ENCODE measurements around the gene ACER3.
A peak's percentile ranks its signal among the peaks of the same experiment; 100 is the strongest.
"Not testable (repeated sequence)": the region's sequence is repeated elsewhere in the genome, so short reads cannot be mapped to it uniquely, and the experiment has no call there.

ACER3 gene

DNA sequence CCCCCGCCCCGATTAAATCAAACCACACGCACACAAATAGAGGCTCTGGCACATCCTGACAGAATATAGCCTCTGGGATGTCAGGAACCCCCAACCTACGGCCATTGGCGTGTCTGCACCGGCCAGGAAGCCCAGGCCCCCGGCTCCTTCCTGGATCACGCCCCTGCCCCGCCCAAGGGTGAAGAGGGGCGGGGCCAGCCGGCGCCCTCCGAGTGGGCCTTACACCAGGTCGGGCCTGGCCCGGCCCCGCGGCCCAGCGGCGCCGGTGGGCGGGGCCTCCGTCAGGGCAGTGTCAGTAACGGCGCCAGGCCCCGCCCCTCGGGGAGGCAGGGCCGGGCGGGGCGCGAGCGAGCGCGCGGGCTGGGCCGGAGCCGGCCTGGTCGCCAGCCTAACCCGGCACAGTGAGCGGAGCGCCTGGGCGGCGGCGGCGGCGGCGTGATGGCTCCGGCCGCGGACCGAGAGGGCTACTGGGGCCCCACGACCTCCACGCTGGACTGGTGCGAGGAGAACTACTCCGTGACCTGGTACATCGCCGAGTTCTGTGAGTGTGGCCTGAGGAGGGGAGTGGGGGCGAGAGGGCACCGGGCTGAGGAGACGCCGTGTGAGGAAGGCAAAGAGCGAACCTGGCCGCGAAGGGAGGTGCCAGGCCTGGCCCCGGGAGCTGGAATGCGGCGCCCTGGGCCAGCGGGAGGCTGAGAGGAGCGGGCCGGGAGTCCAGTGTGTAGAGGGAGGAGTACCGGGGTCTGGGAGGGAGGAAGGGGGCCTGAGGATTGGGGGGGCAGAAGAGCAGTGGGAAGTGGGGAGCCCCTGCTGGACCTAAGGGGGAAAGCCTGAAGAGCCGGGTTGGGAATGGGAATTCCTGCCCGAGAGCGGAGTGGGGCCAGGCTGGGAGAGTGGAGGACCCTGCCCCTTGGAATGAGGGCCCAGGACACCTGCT is at the start of gene ACER3:
Gene ACER3 (plus strand): TSS at position 380 of the 937 bp plus-strand sequence. CDS start 59 bp downstream, at position 439.
- peak; percentile 41 to 95 for DNase-seq

DNA sequence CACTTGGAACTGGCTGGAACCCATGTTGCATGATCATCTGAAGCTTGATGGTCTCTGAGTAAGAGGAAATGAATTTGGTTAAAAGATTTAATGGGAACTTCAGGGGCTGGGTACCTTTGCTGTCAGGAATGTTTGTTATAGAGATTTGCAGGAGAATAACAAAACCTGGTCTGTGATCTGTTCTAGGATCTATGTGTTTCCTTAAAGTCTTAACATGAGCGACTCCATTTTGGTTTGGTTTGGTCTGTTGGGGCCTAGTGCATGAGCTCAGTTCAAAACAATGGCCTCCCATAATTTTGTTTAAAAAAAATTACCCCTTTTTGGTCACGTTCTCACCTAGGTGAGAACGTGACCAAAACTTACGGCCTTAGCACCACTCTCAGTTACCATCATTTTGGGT is 49.5 kb upstream of the ACER3 start:
- no peak for DNase-seq

DNA sequence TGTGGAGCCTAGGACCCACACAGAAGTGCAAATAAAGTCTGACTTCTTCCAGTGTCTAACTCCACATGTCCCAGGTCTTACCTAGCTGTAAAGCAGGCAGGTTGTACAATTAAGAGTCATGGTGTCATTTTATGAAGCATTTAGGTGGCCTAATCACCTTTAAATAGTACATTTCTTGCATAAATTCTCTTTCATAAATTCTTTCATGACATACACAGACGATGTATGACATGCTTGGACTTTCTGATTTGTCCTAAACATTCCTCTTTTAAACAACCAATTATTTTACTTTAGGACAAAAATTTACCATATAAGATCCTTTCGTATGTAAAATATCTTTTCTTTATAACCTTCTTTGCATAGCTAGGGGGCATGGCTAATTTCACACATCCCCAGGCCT is 46.3 kb upstream of the ACER3 start:
- DNase-seq: no peak

DNA sequence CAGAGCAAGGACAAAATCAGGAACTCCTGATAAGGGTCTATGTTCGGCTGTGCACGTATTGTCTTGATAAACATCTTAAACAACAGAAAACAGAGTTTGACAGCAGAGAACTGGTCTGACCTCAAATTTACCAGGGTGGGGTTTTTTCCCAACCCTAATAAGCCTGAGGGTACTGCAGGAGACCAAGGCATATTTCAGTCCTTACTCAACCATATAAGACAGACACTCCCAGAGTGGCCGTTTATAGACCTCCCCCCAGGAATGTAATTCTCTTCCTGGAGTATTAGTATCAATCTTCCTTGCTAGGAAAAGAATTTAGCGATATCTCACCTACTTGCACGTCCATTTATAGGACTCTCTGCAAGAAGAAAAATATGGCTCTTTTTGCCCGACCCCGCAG is 45.0 kb upstream of the ACER3 start:
- not testable (repeated sequence) for DNase-seq

DNA sequence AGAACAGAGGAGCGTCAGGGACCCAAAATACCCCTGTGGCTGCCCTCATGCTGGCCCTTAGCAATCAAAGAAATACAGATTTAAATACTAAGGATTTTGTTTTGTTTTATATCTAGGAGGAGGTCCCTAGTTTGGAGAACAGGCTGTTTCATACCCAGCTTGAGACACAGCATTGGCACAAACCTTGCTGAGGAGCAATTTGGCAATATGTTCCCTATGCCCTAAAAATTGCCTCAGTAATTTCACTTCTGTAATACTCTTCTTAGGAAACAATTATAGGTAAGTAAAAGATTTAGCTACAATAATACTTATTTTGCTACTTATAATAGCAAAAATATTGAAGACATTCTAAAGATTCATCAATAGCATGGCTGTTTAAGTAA is 40.5 kb upstream of the ACER3 start:
- DNase-seq: no peak

DNA sequence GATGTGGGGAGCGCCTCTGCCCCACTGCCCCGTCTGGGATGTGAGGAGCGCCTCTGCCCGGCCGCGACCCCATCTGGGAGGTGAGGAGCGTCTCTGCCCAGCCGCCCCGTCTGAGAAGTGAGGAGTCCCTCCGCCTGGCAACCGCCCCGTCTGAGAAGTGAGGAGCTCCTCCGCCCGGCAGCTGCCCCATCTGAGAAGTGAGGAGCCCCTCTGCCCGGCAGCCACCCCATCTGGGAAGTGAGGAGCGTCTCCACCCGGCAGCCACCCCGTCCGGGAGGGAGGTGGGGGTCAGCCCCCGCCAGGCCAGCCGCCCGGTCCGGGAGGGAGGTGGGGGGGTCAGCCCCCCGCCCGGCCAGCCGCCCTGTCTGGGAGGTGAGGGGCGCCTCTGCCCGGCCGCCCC is 39.3 kb upstream of the ACER3 start:
- not testable (repeated sequence) for DNase-seq

DNA sequence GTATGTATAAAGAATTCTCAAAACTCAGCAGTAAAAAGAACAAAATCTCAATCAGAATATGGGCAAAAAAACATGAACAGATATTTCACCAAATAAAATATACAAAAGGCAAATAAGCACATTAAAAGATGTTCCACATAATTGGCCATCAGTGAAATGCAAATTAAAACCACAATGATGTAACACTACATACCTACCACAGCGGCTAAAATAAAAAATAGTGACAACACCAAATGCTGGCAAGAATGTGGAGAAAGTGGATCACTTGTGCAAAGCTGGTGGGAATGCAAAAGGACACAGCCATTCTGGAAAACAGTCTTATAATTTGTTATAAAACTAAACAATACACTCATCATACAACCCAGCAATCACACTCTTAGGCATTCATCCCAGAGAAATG is 38.3 kb upstream of the ACER3 start:
- no peak for DNase-seq

DNA sequence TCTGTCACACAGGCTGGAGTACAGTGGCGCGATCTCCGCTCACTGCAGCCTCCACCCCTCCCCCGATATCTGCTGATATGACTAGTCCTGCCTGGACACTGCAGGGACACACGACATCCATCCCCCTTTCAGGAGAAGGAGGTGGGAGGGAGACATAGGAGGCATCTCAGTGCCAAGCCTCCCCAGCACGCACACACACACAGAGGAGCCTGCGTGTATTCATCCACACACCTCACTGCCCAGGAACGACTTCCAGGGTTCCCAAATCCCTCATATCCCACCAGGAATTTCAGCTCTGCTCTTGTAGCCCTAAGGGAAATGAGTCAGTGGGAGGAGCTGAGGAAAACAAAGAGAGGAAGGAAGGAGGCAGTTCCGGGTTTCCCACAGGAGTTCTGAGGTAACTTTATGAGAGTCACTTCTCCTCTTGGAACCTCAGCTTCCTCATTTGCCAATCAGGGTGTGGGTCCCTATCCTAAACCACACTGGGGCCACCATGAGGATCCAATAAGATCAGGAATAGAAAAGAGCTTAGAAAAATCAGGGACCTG is 37.2 kb upstream of the ACER3 start:
- DNase-seq: no peak

DNA sequence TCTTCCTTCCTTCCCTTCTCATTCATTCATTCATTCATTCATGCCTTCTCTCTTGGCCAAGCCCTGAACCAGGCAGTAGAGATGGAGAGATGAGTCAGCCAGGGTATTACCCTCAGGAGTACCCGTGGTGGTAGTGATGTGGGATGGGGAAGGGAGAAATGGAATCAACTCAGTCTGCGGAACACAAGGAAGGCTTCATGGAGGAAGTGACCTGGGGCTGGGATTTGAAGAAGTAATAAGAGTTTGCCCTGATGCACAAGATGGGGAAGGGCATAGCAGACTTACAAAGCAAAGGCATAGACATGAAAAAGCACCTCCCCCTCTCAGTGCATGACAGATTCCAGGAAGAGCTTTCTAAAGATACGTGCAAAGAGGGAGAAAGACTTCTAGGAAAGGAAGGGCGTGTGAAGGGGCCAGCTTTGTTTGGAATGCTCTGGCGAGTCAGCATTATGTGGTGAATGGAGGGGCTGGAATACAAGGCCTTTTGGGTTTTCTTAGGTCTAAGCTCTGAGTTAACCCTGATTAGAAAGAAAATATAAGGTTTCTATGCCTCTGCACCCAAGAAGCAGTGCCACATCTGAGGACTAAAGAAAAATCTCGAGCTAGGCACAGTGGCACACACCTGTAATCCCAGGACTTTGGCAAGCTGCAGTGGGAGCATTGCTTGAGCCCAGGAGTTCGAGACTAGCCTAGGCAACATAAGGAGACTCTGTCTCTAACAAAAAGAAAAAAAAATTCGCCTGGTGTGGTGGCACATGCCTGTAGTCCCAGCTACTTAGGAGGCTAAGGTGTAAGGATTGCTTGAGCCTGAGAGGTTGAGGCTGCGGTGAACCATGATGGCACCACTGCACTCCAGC is 36.4 kb upstream of the ACER3 start:
- DNase-seq: no peak

DNA sequence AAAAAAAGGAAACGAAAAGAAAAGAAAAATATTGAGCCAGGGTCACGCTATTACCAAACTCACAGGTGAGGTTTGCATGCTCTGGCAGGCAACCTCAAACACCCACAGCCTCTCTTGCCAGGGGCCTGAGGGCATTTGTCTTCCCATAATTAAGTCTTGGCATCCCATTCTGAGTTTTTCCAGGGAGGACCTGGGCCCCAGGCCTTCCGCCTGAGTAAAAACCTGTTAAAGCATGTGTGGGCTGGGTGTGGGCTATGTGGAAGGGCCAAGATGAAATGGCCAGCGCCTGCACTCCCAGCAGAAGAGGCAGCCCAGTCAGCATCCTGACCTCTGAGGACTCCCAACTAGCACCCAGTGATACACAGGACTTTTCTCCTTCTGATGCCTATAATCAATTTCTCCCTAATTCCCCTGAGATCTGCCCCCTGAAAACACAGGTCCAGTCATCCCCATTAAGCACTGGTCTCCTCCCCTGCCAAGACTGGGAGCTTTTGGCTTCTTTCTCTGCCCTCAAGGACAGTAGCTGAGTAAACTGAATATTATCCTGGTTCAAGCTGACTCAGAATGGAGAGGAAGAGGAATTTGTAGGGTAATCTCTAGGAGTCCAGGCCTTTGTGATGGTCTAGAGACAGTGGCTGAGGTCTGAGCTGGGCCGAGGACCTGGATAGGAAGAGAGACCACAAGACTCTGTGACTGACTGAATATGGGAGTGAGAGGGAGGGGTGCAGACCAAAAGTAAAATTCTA is 35.6 kb upstream of the ACER3 start:
- DNase-seq: peak in 1 of 2 experiments; percentile 28

DNA sequence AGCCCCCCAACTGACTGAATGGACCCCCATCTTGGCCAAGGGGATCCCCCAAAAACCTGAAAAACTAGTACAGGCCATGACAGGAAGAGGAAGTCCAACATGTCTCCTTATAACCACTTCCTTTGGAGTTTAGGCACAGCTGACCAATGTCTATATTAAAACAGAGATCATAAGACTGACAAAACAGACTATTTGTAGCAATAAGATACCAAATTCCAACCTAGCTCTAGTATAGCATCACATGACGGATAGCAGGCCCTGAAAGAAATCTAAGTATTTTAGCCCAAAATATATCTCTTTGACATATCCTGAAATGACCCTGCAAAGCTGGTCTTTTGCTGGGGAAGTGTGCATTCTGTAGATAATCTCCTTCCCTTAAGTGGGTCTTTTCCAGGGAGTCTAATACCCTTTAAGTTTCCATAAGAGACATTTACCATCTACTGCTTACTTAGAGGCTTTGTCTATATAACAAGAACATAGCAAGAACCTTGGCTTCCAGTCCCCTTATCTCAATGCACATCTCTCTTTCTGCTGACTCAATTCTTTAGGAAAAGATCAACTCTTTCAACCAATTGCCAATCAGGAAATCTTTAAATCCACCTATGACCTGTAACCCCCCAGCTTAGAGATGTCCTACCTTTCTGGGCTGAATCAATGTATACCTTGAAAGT is 34.9 kb upstream of the ACER3 start:
- DNase-seq: no peak

DNA sequence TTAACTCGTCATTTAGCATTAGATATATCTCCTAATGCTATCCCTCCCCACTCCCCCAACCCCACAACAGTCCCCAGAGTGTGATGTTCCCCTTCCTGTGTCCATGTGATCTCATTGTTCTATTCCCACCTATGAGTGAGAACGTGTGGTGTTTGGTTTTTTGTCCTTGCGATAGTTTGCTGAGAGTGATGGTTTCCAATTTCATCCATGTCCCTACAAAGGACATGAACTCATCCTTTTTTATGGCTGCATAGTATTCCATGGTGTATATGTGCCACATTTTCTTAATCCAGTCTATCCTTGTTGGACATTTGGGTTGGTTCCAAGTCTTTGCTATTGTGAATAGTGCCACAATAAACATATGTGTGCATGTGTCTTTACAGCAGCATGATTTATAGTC is 34.2 kb upstream of the ACER3 start:
- not testable (repeated sequence) for DNase-seq

DNA sequence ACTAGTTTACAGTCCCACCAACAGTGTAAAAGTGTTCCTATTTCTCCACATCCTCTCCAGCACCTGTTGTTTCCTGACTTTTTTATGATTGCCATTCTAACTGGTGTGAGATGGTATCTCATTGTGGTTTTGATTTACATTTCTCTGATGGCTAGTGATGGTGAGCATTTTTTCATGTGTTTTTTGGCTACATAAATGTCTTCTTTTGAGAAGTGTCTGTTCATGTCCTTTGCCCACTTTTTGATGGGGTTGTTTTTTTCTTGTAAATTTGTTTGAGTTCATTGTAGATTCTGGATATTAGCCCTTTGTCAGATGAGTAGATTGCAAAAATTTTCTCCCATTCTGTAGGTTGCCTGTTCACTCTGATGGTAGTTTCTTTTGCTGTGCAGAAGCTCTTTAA is 33.7 kb upstream of the ACER3 start:
- DNase-seq: not testable (repeated sequence)

DNA sequence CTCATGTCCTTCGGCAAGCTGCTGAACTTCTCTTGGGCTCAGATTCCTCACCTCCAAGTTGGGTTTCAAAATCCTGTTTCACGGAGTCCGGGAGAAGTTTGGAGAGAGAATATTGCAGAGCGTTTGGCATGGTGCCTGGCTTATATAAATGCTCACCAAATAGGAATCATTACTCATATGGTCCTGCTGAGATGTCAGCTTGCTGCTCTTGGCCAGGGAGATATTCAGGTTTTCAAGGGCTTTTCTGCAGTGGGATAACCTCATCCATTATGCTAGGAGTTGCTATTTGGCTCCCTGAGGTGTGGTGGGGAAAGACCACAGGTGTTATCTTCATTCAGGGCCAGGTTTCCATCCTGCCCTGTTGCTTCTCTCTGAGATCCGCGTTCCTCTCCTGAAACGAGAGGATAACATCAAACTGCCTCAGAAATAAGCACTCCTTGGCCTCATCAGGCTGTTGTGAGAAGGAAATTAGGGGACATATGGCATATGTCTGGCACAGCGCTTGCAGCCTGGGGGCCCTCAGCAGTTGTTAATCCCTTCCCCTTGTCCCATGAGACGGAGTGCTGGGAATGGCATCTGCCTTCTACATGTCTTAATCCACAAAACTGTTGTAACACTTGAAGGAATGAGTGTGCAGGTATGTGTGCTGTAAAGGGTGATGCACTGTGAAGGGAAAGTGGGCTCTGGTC is 29.9 kb upstream of the ACER3 start:
- peak; percentile 92 to 93 for DNase-seq

DNA sequence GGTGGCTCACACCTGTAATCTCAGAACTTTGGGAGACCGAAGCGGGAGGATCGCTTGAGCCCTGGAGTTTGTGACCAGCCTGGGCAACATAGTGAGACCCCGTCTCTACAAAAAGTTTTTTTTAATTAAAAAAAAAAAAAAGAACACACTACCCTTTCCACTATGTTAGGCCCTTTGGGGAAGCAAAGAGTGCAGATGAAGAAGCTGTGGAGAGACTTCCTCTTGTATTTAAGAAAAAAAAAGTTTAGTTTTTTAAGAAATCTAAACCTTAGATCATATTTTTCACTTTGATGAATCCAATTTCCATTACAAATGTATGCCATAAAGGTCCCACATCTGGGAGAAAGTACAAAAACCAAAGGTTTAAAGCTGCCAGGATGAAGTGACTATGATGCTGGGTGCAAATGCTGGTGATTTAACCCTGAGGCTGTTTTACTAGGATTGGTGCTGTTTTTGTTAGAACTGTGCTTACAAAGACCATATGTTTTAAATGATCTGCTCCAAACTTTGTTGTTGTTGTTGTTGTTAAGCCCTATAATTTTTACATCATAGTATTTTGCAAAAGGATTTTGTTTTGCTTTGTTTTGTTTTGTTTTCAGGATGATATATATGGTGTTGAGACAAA is 28.9 kb upstream of the ACER3 start:
- DNase-seq: no peak

DNA sequence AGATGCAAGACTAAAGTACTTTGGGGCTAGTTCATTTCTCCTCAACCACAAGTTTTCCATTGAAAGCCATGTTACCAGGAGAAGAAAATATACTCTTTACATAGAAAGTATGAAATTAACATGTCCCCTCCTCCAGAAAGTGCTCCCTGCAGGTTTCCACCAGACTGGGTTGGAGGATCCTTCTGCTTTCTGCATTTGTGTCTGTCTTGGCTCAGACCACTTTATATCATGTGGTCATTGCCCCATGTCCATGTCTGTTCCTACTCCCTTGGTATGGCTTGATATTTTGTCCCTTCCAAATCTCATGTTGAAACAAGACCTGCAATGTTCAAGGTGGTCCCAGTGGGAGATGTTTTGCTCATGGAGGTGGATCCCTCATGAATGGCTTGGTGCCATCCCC is 28.4 kb upstream of the ACER3 start:
- no peak for DNase-seq

DNA sequence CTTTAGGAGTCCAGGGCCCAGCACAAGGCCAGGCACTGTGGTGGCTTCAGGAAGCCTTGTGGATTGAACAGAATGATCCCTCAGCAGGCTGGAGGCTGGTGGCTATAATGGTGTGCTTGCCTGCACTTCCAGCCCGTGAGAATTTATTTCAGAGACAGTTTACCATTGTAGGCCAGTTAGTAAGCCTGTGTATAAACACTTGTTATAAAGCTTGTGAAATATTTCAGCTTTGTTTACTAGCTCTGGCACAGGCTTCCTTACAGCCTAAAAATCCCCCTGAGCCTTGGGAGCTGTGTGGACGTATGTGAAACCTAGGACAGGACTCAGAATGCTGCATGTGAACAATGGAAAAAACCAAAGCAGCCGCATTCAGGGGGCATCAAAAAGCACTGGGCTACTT is 26.6 kb upstream of the ACER3 start:
- DNase-seq: no peak

DNA sequence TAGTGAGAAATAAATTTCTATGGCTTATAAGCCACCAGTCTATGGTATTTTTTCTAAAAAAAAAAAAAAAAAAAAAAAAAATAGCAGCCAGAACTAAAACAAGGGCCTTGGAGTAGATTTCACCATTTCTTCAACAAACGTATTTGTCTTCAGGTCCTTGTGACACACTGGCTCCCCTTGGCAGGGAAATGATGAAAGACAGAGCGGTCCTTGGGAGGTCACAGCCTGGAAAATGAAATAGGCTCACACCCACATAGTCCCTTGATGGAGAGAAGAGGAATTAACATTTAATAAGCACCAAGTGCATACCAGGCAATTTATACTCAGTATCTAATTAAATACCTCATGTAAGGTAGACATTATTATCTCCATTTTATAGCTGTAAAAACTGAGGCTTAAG is 25.7 kb upstream of the ACER3 start:
- no peak for DNase-seq

DNA sequence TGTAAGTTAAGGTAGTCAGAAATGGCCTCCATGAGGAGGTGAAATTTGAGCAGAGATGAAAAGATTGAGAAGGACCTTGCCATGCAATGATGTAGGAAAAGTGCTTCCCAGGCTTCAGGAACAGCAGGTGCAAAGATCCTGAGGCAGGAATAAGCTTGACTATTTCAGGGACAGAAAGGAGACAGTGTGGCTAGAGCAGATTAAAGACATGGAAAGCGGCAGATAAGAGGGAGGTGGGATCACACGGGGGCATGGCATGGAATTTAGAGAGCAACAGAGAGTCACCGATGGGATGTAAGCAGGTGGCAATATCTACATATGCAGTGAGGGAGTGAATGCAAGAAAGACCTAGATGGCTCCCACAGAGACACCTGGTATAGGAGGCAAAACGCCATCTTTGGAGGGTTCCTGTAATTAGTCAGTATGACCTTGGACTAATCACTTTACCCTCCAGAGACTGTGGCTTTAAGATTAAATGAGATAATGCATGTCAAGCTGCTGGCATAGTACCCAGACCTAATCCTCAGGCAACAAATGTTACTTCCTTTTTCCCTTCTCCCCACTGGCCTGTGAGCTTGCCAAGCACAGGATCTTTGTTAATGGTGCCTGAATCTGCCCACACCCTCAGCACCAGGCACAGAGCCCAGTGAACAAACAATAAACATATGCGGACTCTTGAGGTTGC is 24.6 kb upstream of the ACER3 start:
- peak; percentile 98 to 99 for DNase-seq

DNA sequence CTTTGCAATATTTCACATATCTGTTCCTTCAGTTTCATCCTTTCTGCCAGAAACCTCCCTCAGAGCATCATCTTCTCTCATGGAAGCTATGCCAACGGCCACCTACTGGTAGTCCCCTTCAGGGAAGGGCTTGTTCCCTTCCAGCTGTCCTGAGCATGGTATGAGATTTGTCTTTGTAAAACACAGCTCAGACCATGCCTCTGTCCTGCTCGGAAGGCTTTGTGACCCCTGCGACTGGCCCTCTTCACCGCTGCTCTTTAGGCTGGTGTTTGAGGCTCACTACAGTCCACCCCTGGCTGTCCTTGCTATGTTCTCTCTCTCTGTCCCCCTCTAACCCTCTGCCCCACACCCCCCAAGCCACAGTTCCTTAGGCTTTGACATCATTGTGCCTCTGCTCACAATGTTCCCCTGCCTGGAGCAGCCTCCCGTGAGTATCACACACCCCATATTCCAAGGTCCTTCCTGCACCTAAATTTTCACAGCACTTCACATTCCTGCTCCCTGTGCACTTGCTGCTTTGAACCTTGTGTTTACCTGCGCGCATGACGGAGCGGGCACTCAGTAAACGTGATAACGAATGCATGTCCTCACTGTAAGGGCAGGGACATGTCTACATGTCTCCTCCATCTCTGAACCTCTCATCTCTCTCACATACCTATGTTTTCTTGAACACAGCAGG is 24.0 kb upstream of the ACER3 start:
- DNase-seq: no peak

Measured in NCI-H446 (cell line).